HG02610 (cell line): ENCODE results near the gene SRPK1.
"Not testable (repeated sequence)": the region's sequence is repeated elsewhere in the genome, so short reads cannot be mapped to it uniquely, and the experiment has no call there.

Experiments used
- ATAC-seq: cut with Tn5 transposase; IDR thresholded peaks from one replicate; pipeline ENCODE4 v1.9.1; 2021; ENCODE audit warnings: mild to moderate bottlenecking, moderate library complexity; ENCODE audit not compliant: unreplicated experiment

SRPK1 gene

GRCh38 chr6:35931873-35932272, 11.0 kb upstream of the SRPK1 start:
- ATAC-seq: not testable (repeated sequence)

- ATAC-seq: no peak
Observed at GRCh38 chr6:35931120-35931561, 10.2 kb upstream of the SRPK1 start.

GRCh38 chr6:35929601-35930000, 8.7 kb upstream of the SRPK1 start:
- no peak for ATAC-seq

GRCh38 chr6:35926509-35927215, 5.8 kb upstream of the SRPK1 start:
- ATAC-seq: no peak

- ATAC-seq: no peak
Observed at GRCh38 chr6:35925961-35926360, 5.1 kb upstream of the SRPK1 start.

- no peak for ATAC-seq
Observed at GRCh38 chr6:35924146-35924545, 3.2 kb upstream of the SRPK1 start.

- ATAC-seq: no peak
Observed at GRCh38 chr6:35922139-35922554, 1.2 kb upstream of the SRPK1 start.

- peak; percentile 49 for ATAC-seq
Observed at GRCh38 chr6:35919827-35920751, 809 bp downstream of the SRPK1 start.

- ATAC-seq: peak; percentile 16
Observed at GRCh38 chr6:35919085-35919826, 1.6 kb downstream of the SRPK1 start.

GRCh38 chr6:35916893-35917292, 4.0 kb downstream of the SRPK1 start:
- ATAC-seq: not testable (repeated sequence)

- no peak for ATAC-seq
Observed at GRCh38 chr6:35916056-35916455, 4.8 kb downstream of the SRPK1 start.

GRCh38 chr6:35914536-35914935, 6.4 kb downstream of the SRPK1 start:
- no peak for ATAC-seq

GRCh38 chr6:35911871-35912653, 8.8 kb downstream of the SRPK1 start:
- ATAC-seq: no peak

GRCh38 chr6:35909571-35909970, 11.3 kb downstream of the SRPK1 start:
- ATAC-seq: not testable (repeated sequence)

GRCh38 chr6:35908753-35909401, 12.0 kb downstream of the SRPK1 start:
- ATAC-seq: not testable (repeated sequence)

- no peak for ATAC-seq
Observed at GRCh38 chr6:35907750-35908149, 13.1 kb downstream of the SRPK1 start.

GRCh38 chr6:35906499-35906846, 14.4 kb downstream of the SRPK1 start:
- no peak for ATAC-seq

GRCh38 chr6:35905841-35906498, 14.9 kb downstream of the SRPK1 start:
- ATAC-seq: no peak

- ATAC-seq: no peak
Observed at GRCh38 chr6:35905141-35905785, 15.6 kb downstream of the SRPK1 start.
